ENCODE measurements around the gene SLC7A6OS.

The SLC7A6OS gene

GRCh38 chr16:68344252-68344651 is 33.5 kb upstream of the SLC7A6OS start:
- no peak for DNase-seq (ENCODE audit: low read depth, low spot score)

- DNase-seq (ENCODE audit: low read depth, low spot score), result no peak
Observed at GRCh38 chr16:68343137-68343536, 32.4 kb upstream of the SLC7A6OS start.

- DNase-seq (ENCODE audit: low read depth, low spot score), result no peak
Observed at GRCh38 chr16:68342620-68343019, 31.9 kb upstream of the SLC7A6OS start.

- DNase-seq (ENCODE audit: low read depth, low spot score), result no peak
Observed at GRCh38 chr16:68339214-68339613, 28.5 kb upstream of the SLC7A6OS start.

GRCh38 chr16:68338326-68339119 is 27.8 kb upstream of the SLC7A6OS start:
- DNase-seq (ENCODE audit: low read depth, low spot score), result no peak

GRCh38 chr16:68335175-68335574 is 24.4 kb upstream of the SLC7A6OS start:
- DNase-seq (ENCODE audit: low read depth, low spot score), result no peak

- DNase-seq (ENCODE audit: low read depth, low spot score), result peak; percentile 18
Observed at GRCh38 chr16:68332411-68333121, 21.8 kb upstream of the SLC7A6OS start.

- no peak for DNase-seq (ENCODE audit: low read depth, low spot score)
Observed at GRCh38 chr16:68331879-68332410, 21.2 kb upstream of the SLC7A6OS start.

- no peak for DNase-seq (ENCODE audit: low read depth, low spot score)
Observed at GRCh38 chr16:68328860-68329390, 18.2 kb upstream of the SLC7A6OS start.

- DNase-seq (ENCODE audit: low read depth, low spot score), result peak; percentile 75
Observed at GRCh38 chr16:68328151-68328859, 17.6 kb upstream of the SLC7A6OS start.

- no peak for DNase-seq (ENCODE audit: low read depth, low spot score)
Observed at GRCh38 chr16:68324780-68325357, 14.1 kb upstream of the SLC7A6OS start.

GRCh38 chr16:68324336-68324735 is 13.6 kb upstream of the SLC7A6OS start:
- DNase-seq (ENCODE audit: low read depth, low spot score), result no peak

- DNase-seq (ENCODE audit: low read depth, low spot score), result no peak
Observed at GRCh38 chr16:68319185-68319908, 8.6 kb upstream of the SLC7A6OS start.

GRCh38 chr16:68313116-68313515 is 2.4 kb upstream of the SLC7A6OS start:
- DNase-seq (ENCODE audit: low read depth, low spot score), result no peak

GRCh38 chr16:68310437-68310773 is 341 bp downstream of the SLC7A6OS start:
- DNase-seq (ENCODE audit: low read depth, low spot score), result no peak

- no peak for DNase-seq (ENCODE audit: low read depth, low spot score)
Observed at GRCh38 chr16:68309799-68310198, 947 bp downstream of the SLC7A6OS start.

GRCh38 chr16:68306633-68307032 is 4.1 kb downstream of the SLC7A6OS start:
- no peak for DNase-seq (ENCODE audit: low read depth, low spot score)

GRCh38 chr16:68300734-68301459 is 9.8 kb downstream of the SLC7A6OS start:
- no peak for DNase-seq (ENCODE audit: low read depth, low spot score)

- no peak for DNase-seq (ENCODE audit: low read depth, low spot score)
Observed at GRCh38 chr16:68299571-68300453, 10.9 kb downstream of the SLC7A6OS start.
